Sigmoid colon (tissue), 4 donors: ENCODE data around the gene FAM168A.

Source experiments
- CTCF ChIP-seq, 4 experiments: fragments of 450-650 bp in 3 of 4; fragments of 200-600 bp in 1 of 4; IDR thresholded peaks; one replicate each; pipeline ENCODE4 v1.5.1; 2016 to 2019; ENCODE audit warnings: antibody characterized with exemption in 4 of 4, mild to moderate bottlenecking in 3 of 4, moderate library complexity in 2 of 4
- EP300 ChIP-seq, 4 donors: sonication (generic); formaldehyde crosslinking; IDR thresholded peaks; one replicate each; pipeline ENCODE4 v1.6.1; 2017; ENCODE audit warnings: antibody characterized with exemption in 4 of 4

GRCh38 chr11:73566977-73567755 is 30.7 kb downstream of the FAM168A start:
- no peak for TF ChIP-seq EP300 (IDR thresholded peaks at IDR 0.05)
- no peak for TF ChIP-seq CTCF (IDR thresholded peaks at IDR 0.05)
